T47D (cell line): ENCODE measurements around the gene HLCS.
A peak's percentile ranks its signal among the peaks of the same experiment; 100 is the strongest.

Experiments used
- DNase-seq, 2 experiments: peaks; one replicate each; pipeline versions ENCODE4 v3.0.0 to v3.0.0-alpha.2; 2011 to 2012; ENCODE audit warnings: low read depth in 1 of 2, low spot score in 1 of 2
- JUND ChIP-seq: IDR thresholded peaks from 2 replicates; pipeline ENCODE4 v1.6.1; 2012; ENCODE audit warnings: low read depth
- in situ Hi-C: cut with HindIII; loops from 2 replicates; pipeline ENCODE4 v1.10.0; 2016; ENCODE audit warnings: low sequenced_read_pairs, low pct_unique_long_range_greater_than_20kb

HLCS gene

DNA sequence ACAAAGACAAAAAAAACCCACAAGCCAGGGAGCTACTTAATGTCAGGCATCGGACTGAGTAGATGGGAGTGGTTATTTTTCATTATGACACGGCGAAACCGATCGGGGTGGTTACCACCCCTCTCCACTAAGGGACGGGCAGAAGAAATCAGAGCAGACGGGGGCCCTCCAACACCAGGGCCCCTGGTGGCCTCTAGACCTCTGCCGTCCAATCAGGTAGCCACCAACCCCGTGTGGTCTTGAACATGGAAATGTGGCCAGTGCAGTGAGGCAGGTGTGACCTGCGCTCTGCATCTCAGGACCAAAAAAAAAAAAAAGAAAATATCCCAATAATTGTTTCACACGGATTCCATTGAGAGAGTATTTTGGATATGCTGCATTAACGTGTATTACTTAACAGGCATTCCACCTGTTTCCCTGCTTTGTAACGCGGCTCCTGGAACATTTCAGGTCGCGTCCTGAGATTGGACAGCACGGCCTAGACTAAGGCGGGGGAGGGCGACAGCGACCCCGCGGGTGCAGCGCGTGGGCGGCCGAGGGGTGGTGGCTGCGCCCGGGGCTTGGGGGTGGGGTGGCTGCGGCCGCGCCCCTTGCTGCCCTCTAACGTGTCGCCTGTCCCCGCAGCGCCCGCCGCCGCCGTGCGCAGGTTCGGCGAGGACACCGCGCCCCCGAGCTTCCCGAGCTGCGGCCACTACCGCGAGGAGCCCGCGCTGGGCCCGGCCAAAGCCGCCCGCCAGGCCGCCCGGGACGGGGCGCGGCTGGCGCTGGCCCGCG lies 219.2 kb downstream of the HLCS start:
- no peak for TF ChIP-seq JUND
- in situ Hi-C loops: no loop called here
- DNase-seq: peak in 1 of 2 experiments; percentile 18

DNA sequence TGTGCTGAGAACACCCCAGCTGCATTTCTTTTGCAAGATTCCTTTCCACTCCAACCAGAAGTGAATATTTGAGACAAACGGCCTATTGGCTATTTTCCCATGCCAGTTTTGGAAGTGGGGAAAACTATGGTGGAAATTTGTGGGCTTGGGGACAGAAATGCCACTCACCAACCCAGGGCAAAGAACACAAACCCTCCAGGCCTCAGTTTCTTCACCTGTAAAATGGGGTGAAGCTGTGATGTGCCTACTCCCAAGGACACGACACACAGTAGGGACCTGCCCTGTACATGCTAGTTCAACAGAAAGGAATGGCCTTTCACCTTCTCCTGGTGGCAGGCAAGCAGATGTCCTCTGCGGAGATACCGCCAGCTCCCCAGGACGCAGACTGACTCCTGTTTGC lies 221.0 kb downstream of the HLCS start:
- DNase-seq: no peak
- in situ Hi-C loops: no loop called here
- TF ChIP-seq JUND: no peak

DNA sequence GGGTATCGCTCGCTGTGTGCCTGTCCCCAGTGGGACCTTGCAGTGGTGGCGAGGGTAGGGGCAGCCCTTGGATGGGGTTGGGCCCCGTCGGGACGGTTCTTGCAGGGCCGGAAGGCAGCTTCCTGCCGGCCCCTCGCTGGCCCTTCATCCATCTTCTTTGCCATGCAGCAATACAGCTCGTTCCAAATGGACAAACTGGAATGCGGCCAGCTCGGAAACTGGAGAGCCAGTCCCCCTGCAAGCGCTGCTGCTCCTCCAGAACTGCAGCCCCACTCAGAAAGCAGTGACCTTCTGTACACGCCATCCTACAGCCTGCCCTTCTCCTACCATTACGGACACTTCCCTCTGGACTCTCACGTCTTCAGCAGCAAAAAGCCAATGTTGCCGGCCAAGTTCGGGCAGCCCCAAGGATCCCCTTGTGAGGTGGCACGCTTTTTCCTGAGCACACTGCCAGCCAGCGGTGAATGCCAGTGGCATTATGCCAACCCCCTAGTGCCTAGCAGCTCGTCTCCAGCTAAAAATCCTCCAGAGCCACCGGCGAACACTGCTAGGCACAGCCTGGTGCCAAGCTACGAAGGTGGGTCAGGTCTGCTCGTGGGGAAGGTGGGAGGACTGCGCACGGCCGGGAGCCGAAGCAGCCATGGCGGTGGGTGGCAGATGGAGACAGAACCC lies 221.8 kb downstream of the HLCS start:
- in situ Hi-C loops: no loop called here
- no peak for DNase-seq
- TF ChIP-seq JUND: no peak

DNA sequence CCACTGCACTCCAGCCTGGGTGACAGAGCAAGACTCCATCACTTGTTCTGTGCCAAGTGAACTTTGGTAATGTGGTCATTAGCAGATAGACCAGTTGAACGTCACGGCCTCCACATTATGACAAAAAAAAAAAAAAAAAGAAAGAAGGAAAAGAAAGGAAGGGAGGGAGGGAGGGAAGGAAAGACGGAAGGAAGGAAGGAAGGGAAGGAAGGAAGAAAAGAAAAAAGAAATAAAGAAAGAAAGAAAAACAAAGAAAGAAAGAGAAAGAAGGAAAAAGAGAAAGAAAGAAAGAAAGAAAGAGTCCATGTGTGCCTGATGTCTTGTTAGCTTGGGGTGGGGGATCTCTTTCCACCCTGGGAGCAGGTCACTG lies 222.3 kb downstream of the HLCS start:
- in situ Hi-C loops: no loop called here
- DNase-seq: no peak
- no peak for TF ChIP-seq JUND

DNA sequence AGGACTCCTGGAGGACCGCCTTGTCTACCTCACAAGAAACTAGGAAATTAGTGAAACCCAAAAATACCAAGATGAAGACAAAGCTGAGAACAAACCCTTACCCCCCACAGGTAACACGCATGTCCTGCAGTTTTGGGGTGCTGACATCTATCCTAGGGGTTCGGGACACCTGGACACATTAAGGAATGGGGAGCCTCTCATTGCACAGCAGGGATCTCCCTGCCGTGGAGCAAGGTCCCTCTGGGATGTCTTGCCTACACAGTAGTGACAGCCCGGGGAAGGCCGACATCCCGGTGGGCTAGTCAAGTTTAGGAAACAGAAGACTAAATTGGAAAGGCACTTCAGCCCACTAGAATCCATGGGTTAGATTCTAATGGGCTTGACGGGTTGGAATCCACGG lies 223.0 kb downstream of the HLCS start:
- TF ChIP-seq JUND: no peak
- no peak for DNase-seq
- in situ Hi-C loops: no loop called here

DNA sequence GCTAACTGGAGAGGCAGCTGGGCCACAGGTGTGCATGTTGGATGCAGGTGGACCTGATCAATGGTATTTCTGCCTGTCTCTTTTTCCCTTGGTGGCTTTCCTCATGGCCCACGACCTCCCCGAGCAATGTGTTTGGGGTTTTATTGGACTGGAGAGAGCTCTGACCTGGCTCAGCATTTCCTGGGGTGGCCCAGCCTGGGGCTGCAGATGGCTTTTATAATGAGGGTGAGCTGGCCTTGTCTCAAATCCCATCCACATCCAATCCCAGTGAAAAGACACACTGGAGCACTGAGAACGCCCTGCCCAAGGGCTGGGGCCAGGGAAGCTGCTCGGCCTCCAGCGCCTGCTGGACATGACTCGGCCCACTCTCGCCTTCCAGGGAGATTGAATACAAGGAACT lies 223.5 kb downstream of the HLCS start:
- DNase-seq: no peak
- in situ Hi-C loops: no loop called here
- TF ChIP-seq JUND: no peak

DNA sequence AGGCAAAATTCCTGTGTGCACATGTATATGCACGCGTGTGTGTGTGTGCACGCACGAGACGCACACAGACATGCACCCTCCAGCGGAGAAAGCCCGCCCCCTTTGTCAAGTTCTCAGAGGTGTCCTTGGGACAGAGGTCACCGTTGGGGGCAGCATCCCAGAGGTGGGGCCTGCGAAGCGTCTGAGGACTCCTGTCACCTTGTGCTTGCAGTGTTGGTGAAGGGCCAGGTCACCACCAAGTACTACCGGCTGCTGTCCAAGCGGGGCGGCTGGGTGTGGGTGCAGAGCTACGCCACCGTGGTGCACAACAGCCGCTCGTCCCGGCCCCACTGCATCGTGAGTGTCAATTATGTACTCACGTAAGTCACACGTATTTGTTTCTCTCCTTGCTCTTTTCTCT lies 225.0 kb downstream of the HLCS start:
- in situ Hi-C loops: no loop called here
- DNase-seq: no peak
- TF ChIP-seq JUND: no peak

DNA sequence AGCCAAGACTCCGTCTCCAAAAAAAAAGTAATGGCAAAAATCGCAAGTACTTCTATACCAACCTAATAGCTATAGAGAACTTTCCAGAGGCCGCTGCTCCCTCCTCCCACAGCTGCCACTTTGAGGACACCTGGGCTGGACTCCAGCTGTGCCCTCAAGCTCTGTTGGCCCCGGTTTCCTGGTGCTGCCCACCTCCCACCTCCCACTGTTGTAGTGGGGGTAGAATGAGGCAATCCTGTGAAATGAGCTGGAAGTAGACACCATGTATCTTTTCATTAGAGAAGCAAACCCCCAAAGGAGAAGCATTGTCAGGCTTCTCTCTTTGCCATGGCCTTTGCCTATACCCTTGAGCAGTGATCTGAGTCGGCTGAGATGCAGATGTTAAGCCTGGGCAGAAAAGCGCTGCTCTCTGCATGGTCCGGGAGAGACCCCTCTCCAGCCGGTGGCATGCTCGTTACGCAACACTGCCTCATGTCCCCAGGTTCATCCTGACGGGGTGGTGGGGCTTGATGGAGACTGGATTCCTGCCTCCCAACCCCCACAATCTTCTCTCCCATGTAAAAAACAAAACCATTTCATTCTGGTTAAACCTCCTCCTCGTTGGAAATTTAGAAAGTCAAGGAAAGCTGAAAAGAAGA lies 227.9 kb downstream of the HLCS start:
- no peak for TF ChIP-seq JUND
- no peak for DNase-seq
- in situ Hi-C loops: no loop called here

DNA sequence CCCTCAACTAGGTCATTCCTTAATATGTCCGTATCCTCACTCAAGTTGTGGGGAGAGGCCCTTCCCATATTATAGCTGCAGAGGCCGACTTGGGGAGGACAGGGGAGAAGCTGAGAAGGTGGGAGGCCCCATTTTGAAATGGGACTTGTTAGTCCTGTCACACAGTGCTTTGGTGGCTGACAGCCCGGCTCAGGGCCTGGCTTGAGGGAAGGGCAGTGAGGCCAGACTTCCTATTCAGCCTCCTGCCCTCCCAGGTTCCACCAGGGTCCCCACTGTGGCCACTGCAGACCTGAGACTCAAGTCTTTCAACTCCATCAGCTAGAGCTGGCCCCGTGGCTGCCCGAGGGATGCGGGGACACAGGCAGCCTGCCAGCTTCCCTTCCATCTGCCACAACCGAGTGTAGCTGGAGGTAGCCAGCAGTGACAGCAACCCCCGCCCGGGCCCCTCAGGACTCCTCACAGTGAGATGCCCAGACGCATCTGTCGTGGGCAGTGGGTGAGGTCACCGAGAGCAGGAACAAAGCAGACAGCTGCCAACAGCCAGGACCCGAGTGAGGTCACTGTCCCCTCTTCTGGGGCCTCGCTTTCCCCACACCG lies 230.6 kb downstream of the HLCS start:
- in situ Hi-C loops: no loop called here
- TF ChIP-seq JUND: no peak
- DNase-seq: no peak

DNA sequence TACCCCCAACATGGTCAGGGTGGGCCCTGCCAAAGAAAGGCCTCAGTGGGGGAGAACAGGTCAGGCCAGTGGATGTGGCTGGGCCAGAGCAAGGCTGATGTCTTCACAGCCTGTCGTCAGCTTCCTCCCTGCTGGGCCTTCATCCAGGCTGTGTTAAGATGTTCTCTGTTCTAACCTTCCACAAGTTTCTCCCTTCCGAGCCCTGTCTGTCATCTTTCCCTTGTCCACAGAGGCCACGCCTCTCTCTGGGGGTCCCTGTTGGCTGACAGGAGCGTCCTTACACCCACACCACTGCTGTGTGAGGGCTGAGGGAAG lies 231.3 kb downstream of the HLCS start:
- DNase-seq: no peak
- TF ChIP-seq JUND: no peak
- in situ Hi-C loops: no loop called here

DNA sequence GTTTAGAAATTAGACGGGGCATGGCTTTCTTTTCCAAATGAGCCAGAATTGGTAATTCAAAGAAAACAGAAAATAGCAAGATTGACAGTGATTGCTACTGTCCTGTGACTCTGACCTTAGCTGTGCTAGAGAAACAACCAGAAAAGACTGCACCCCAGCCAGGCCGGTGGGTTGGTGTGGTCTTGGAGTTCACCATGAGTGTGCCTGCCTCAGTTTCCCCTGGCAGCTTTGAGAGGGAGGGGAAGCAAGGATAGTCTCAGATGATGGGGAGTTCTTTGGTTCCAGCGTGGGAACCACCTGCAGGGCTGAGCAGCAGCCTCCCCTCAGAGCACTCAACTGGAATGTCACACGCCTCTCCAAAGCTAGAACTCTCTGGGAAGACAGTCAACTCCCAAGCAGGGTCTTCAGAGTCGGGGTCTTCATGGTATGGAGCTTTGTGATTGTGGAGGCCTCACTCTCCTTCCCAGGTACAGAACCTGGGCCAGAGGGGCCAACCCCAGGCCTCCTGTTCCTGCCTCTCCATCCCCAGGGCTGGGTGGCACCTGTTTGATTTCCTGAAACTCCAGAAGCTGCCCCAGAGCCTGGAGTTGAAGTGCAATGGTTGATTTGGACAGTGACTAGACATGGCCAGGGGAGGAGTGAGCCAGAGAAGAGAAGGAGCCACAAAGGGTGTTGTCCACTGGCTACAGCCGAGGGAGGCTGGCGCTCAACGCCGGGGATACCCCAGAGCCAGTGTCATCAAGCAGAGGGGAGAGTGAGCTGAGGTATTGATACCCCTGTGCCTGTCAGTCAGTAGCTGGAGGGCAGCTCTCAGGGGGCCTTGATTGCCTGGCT lies 231.9 kb downstream of the HLCS start:
- TF ChIP-seq JUND: no peak
- DNase-seq: no peak
- in situ Hi-C loops: no loop called here

DNA sequence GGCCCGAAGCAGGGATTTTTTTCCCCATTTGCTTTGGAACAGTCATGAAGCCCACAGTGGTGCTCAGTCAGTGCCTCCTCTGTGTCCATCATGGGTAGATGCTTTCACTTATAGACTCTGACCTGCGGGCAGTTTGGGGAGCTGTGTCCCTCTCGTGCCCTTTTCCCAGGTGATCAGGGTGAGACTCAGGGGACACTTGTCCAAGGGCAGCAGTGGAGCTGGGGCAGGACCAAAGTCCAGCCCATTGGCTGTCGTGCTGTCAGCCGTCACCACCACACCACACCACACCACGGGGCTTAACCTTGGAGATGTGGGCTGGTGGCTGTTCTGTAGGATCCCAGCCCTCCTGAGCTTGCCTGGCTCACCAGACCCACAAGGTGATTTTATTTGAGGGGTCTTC lies 232.6 kb downstream of the HLCS start:
- no peak for DNase-seq
- TF ChIP-seq JUND: no peak
- in situ Hi-C loops: no loop called here
